HG03571 (cell line): ENCODE results near the gene LMBRD1.

Experiments used
- ATAC-seq: cut with Tn5 transposase; IDR thresholded peaks from one replicate; pipeline ENCODE4 v1.9.1; 2021; ENCODE audit not compliant: unreplicated experiment

Gene LMBRD1

DNA sequence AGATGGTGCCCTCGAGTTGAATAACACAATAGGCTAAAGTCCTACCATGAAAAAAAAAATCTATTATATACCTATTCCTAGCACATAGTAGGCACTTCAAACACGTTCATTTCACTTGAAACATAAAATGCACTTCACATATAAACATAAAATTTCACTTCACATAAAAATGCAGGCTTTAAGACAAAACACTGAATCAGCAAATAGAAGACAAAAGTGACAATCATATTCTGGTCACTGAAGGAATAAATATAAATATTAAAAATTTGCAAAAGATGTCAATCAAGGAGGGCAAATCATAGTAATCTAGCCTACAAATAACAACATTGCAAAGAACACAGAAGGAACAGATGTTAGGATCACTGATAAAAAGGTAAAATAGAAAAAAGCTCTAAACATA is 153.1 kb downstream of the LMBRD1 start:
- no peak for ATAC-seq

DNA sequence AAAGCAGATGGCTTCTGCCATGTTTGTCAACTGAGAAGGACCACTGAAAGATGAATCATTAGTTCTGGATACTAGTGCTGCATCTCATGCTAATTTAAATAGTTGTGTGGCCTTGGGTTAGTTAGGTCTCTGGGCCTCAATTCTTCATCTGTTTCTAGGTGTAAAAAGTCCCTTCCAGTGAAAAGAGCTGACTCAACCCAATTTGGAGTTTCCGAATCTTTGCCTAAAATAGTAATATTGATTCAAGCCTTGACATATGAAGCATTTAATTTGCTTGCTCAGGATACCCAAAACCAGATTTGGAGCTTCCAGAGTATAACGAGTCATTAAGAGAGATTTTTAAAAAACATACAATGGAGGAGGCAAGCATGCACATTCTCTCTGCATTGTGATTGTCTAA is 163.9 kb downstream of the LMBRD1 start:
- no peak for ATAC-seq

DNA sequence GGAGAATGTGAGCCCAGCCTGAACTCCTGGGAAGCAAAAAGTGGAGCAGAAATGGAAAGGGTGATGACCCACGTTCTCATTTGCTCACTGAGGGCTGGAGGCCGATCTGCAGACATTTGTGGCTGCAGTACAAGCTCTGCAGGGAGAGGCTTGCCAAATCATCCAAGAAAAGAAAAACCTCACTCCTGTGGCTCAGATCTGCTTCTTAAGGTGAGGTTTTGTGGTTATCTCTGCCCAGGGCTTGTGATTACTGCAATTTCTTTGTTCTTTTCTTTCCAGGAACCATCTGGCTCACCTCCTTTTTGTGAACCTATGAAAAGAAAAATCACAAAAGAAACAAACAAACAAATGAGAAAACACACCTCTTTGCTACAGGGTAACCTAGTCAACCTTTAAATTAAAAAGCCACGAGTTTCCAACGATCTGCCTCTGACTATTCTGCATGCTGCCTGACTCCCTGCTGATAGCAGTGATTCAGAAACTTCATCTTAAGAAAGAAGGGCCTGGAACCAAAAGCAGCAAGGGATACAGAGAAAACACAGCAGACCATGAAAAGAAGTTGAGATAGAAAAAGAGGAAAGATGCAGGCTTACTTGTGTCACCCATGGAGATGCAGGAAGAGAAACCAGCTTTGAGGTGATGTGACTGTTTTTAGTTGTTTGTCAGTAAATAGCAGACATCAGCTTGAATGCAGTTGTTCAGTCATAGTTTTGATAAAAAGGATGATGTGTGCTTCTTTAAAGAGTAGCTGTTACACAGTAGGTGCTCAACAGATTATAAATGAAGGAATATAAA is 165.1 kb downstream of the LMBRD1 start:
- no peak for ATAC-seq

- no peak for ATAC-seq
Observed at GRCh38 chr6:69630767-69631166, 166.0 kb downstream of the LMBRD1 start.

- ATAC-seq = no peak
Observed at GRCh38 chr6:69627625-69628024, 169.2 kb downstream of the LMBRD1 start.

DNA sequence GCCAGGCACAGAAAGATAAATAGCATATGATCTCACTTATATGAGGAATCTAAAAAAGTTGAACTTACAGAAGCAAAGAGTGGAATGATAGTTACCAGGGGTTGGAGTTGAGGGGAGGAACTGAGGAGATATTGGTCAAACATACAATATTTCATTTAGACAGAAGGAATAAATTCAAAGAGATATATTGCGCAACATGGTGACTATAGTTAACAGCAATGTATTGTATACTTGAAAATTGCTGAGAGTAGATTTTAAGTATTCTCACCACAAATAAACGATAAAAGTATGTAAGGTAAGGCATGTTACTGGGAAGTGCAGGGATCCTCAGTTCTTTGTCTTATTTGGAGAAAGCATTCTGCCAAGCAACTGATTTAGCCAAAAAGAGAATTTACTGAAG is 171.9 kb downstream of the LMBRD1 start:
- ATAC-seq = no peak
